HepG2 (cell line): ENCODE results near the gene DIS3L2.
"Not testable (repeated sequence)": the region's sequence is repeated elsewhere in the genome, so short reads cannot be mapped to it uniquely, and the experiment has no call there.

ENCODE experiments used
- CHD2 ChIP-seq: IDR thresholded peaks from 2 replicates; pipeline ENCODE4 v1.6.1; 2011; ENCODE audit warnings: low read depth, low read length, improper control_type of control experiment
- CTCF ChIP-seq: sonication (generic); formaldehyde crosslinking; IDR thresholded peaks from 2 replicates; pipeline ENCODE4 v1.5.0; 2020; ENCODE audit warnings: mild to moderate bottlenecking, missing genetic modification reagents, moderate library complexity
- ETV6 ChIP-seq: sonication (generic); formaldehyde crosslinking; conservative IDR thresholded peaks from 2 replicates; pipeline ENCODE4 v1.4.0; 2020; ENCODE audit warnings: missing genetic modification reagents
- FOSL1 ChIP-seq: sonication (generic); formaldehyde crosslinking; IDR thresholded peaks from 2 replicates; pipeline ENCODE4 v1.9.0; 2021; ENCODE audit warnings: missing genetic modification reagents, borderline replicate concordance
- MAFK ChIP-seq, 2 experiments: IDR thresholded peaks in 1 of 2; conservative IDR thresholded peaks in 1 of 2; 2 replicates each; pipeline ENCODE4 v1.6.1; 2011; ENCODE audit warnings: improper control_type of control experiment in 2 of 2, low read length in 2 of 2
- POLR2A ChIP-seq, 2 experiments: IDR thresholded peaks; 2 replicates each; pipeline ENCODE4 v1.6.1; 2011; ENCODE audit warnings: low read depth in 2 of 2, low read length in 2 of 2, mild to moderate bottlenecking in 1 of 2, moderate library complexity in 1 of 2; ENCODE audit not compliant: insufficient read depth in 1 of 2
- POLR2AphosphoS5 ChIP-seq: IDR thresholded peaks from 2 replicates; pipeline ENCODE4 v1.6.1; 2012; ENCODE audit warnings: low read depth, low read length
- RAD21 ChIP-seq: fragments of 450-650 bp; formaldehyde crosslinking; IDR thresholded peaks from 2 replicates; pipeline ENCODE4 v1.5.0; 2020; ENCODE audit warnings: mild to moderate bottlenecking
- SP2 ChIP-seq: sonication (generic); formaldehyde crosslinking; IDR thresholded peaks from 2 replicates; pipeline ENCODE4 v1.5.1; 2020; ENCODE audit warnings: mild to moderate bottlenecking, missing genetic modification reagents
- TEAD3 ChIP-seq: optimal IDR thresholded peaks from 2 replicates; pipeline ENCODE3; 2016; ENCODE audit warnings: borderline replicate concordance
- ZBTB20 ChIP-seq: sonication (generic); formaldehyde crosslinking; IDR thresholded peaks from 2 replicates; pipeline ENCODE4 v1.8.1; 2023; ENCODE audit warnings: missing genetic modification reagents, low read depth, mild to moderate bottlenecking, borderline replicate concordance
- ZHX1 ChIP-seq: sonication (generic); formaldehyde crosslinking; IDR thresholded peaks from 2 replicates; pipeline ENCODE4 v1.8.1; 2022; ENCODE audit warnings: low read depth, mild to moderate bottlenecking, missing genetic modification reagents
- ZNF629 ChIP-seq: sonication (generic); formaldehyde crosslinking; conservative IDR thresholded peaks from 2 replicates; pipeline ENCODE4 v1.5.0; 2020; ENCODE audit warnings: missing genetic modification reagents
- TF ChIP-seq, protein P1 (sequence below): sonication (generic); formaldehyde crosslinking; IDR thresholded peaks from 2 replicates; pipeline ENCODE4 v1.4.0; 2020; ENCODE audit warnings: mild to moderate bottlenecking, missing genetic modification reagents, borderline replicate concordance

- peak; percentile 30; the same call in 1 of the 2 replicates for TF ChIP-seq CTCF (CRISPR knock-in tag)
- not testable (repeated sequence) for TF ChIP-seq SP2 (CRISPR knock-in tag); ZHX1 (CRISPR knock-in tag); ETV6 (CRISPR knock-in tag); FOSL1 (CRISPR knock-in tag); POLR2A (IDR thresholded peaks at IDR 0.05; ENCODE audit: insufficient read depth in 1 of 2, low read depth in 2 of 2, low read length in 2 of 2); TEAD3 (CRISPR knock-in tag); RAD21 (CRISPR knock-in tag); POLR2AphosphoS5; MAFK (conservative IDR thresholded peaks at IDR 0.05 in 1 of 2, IDR thresholded peaks at IDR 0.05 in 1 of 2; ENCODE audit: low read length in 2 of 2); CHD2; ZNF629 (CRISPR knock-in tag); ZBTB20 (CRISPR knock-in tag)
- TF ChIP-seq, protein P1, sequence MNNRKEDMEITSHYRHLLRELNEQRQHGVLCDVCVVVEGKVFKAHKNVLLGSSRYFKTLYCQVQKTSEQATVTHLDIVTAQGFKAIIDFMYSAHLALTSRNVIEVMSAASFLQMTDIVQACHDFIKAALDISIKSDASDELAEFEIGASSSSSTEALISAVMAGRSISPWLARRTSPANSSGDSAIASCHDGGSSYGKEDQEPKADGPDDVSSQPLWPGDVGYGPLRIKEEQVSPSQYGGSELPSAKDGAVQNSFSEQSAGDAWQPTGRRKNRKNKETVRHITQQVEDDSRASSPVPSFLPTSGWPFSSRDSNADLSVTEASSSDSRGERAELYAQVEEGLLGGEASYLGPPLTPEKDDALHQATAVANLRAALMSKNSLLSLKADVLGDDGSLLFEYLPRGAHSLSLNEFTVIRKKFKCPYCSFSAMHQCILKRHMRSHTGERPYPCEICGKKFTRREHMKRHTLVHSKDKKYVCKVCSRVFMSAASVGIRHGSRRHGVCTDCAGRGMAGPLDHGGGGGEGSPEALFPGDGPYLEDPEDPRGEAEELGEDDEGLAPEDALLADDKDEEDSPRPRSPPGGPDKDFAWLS (CRISPR knock-in tag) = not testable (repeated sequence)
Measured at GRCh38 chr2:232381204-232382031, 419.9 kb downstream of the DIS3L2 start.
